ENCODE measurements around the gene SNAP29.

Gene SNAP29

GRCh38 chr22:20865875-20866445, 7.2 kb downstream of the SNAP29 start:
- TF ChIP-seq CTCF (IDR thresholded peaks at IDR 0.05; ENCODE audit: control insufficient read depth, insufficient read depth, low read depth, low read length, missing control alignments): no peak
- H3K4me3 ChIP-seq (ENCODE audit: control insufficient read depth, low read depth, low read length): no peak overlapping the region

GRCh38 chr22:20866736-20867135, 7.9 kb downstream of the SNAP29 start:
- no peak overlapping the region for H3K4me3 ChIP-seq (ENCODE audit: control insufficient read depth, low read depth, low read length)
- DNase-seq (ENCODE audit: low read depth): no peak
- no peak for TF ChIP-seq CTCF (IDR thresholded peaks at IDR 0.05; ENCODE audit: control insufficient read depth, insufficient read depth, low read depth, low read length, missing control alignments)

More at GRCh38 chr22:20865875-20866445, 7.2 kb downstream of the SNAP29 start:
- DNase-seq (ENCODE audit: low read depth): no peak

- no peak for TF ChIP-seq CTCF (IDR thresholded peaks at IDR 0.05; ENCODE audit: control insufficient read depth, insufficient read depth, low read depth, low read length, missing control alignments)
- no peak overlapping the region for H3K4me3 ChIP-seq (ENCODE audit: control insufficient read depth, low read depth, low read length)
- DNase-seq (ENCODE audit: low read depth): no peak
Observed at GRCh38 chr22:20867179-20868024, 8.6 kb downstream of the SNAP29 start.

GRCh38 chr22:20868025-20868962, 9.5 kb downstream of the SNAP29 start:
- no peak overlapping the region for H3K4me3 ChIP-seq (ENCODE audit: control insufficient read depth, low read depth, low read length)
- no peak for TF ChIP-seq CTCF (IDR thresholded peaks at IDR 0.05; ENCODE audit: control insufficient read depth, insufficient read depth, low read depth, low read length, missing control alignments)
- DNase-seq (ENCODE audit: low read depth): no peak

GRCh38 chr22:20869234-20869633, 10.4 kb downstream of the SNAP29 start:
- DNase-seq (ENCODE audit: low read depth): no peak

More at GRCh38 chr22:20869234-20869633, 10.4 kb downstream of the SNAP29 start:
- no peak for TF ChIP-seq CTCF (IDR thresholded peaks at IDR 0.05; ENCODE audit: control insufficient read depth, insufficient read depth, low read depth, low read length, missing control alignments)
- no peak overlapping the region for H3K4me3 ChIP-seq (ENCODE audit: control insufficient read depth, low read depth, low read length)

Data from AG09309 (cell line).